GM12801 (cell line): ENCODE results near the gene KLHL6.

Experiments
- TF ChIP-seq, protein P1 (sequence below): IDR thresholded peaks from one replicate; pipeline ENCODE4 v1.5.1; 2011; ENCODE audit warnings: control low read depth; ENCODE audit not compliant: insufficient read length; ENCODE audit errors: extremely low read depth

The KLHL6 gene

GRCh38 chr3:183586477-183586876, 31.0 kb upstream of the KLHL6 start:
- TF ChIP-seq, protein P1, sequence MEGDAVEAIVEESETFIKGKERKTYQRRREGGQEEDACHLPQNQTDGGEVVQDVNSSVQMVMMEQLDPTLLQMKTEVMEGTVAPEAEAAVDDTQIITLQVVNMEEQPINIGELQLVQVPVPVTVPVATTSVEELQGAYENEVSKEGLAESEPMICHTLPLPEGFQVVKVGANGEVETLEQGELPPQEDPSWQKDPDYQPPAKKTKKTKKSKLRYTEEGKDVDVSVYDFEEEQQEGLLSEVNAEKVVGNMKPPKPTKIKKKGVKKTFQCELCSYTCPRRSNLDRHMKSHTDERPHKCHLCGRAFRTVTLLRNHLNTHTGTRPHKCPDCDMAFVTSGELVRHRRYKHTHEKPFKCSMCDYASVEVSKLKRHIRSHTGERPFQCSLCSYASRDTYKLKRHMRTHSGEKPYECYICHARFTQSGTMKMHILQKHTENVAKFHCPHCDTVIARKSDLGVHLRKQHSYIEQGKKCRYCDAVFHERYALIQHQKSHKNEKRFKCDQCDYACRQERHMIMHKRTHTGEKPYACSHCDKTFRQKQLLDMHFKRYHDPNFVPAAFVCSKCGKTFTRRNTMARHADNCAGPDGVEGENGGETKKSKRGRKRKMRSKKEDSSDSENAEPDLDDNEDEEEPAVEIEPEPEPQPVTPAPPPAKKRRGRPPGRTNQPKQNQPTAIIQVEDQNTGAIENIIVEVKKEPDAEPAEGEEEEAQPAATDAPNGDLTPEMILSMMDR, result no peak

DNA sequence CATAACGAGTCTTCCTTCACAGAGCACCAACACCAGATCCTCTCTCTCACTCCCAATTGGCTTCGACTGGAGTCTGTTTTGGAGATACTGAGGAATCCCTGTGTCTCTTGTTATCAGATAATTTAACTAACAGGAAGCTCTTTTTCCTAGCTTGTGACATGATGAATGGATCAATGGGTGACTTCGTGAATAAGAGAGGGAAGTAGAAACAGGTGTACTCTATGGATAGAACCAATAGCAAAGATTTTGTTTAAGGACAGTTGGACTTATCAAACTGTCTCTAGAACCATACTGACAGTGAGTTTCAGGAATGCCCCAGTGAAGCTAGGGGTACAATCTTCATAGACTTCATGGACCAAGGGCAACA, 29.4 kb upstream of the KLHL6 start:
- TF ChIP-seq, protein P1, result no peak

DNA sequence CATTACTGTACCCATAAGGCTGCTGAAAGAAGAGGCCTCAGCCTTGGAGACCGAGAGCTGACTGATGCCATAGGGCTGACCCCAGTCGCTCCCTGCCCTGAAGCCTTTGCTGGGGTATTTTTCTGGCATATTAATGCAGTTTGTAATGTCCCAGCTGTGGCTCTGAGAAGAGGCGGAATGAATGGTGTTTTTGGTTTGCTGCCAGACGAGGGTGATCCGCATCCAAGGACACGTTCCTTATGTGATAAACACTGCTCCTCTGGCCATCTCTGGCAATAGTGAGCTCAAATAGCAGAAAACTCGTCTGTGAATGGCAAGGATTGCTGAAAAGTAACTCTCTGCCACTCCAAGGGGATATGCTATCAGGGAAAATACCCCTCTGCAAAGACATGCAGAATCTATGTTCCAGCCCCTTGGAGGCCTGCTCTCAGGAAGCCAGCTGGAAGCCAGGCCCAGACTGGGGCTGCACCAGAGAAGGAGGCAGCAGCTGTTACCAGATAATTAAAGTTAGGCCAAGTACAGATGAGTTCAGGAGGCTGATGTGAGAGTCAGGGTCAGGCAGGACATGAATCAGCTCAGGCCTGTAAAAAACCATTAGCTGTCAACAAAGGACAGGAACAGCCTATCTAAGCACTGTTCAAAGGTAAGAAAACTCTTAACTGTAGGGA, 28.9 kb upstream of the KLHL6 start:
- TF ChIP-seq, protein P1, result no peak

DNA sequence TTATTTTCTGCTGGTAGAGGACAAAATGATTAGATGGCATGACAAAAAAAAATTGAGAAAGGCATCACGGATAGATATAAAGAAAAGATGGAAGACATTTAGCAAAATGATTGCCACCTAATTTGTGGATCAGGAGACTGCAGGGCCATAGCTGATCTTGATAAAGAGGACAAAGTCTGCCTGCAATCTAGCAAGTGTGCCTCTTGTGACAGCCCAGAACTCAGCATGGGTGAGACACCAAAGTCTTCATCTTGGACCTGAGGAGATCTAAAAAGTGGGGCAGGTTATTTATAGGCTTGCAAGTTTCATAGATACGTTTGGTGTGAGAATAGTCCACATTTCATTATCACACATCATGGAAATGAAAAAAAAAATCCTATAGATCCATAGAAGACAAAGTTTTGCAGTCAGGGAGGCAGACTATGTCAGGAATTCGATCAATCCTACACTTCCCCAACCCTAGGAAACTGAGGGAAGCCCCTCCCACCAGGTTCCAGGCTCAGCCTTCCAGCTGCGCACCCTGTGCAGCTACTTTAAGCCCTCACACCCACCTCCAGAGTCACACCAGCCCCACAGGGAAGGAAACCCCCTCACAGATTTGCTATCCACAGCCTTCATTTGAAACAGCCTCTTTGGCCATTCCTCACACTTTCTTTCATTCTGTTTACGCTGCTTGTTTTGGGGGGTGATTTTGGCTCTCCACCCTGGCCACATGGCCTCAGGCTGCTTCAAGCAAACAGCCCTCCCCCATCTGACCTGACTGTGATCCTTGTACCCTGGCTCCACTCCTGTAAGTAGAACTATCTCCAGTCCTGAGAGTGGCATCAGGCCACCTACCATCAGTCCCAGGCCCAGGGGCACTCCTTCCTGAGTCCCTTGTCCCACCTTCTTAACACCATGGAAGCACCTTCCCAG, 28.1 kb upstream of the KLHL6 start:
- TF ChIP-seq, protein P1, result no peak

DNA sequence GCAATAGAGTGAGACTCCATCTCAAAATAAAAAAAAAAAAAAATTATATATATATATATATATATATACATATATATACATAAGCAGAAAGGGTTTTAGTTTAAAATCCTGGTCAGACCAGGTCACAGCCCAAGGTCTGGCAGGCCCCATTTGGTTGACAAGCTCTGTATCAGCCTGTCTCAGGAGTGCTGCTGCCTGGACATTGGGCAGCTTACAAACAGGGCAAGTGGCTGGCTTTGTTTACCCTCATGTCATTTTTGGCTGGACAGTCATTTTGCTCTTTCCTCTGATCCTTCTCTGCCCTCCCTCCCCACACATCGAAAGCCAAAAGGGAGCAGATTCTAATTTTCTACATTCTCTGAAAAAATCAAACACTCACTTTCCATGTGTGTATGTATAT, 26.7 kb upstream of the KLHL6 start:
- TF ChIP-seq, protein P1, result no peak

- TF ChIP-seq, protein P1, result no peak
Observed at GRCh38 chr3:183581496-183582155, 26.1 kb upstream of the KLHL6 start.
